Measurements from ENCODE around the gene ZNF776.

Gene ZNF776

GRCh38 chr19:57803265-57803593 is 56.6 kb downstream of the ZNF776 start:
- no peak for TF ChIP-seq CTCF (IDR thresholded peaks at IDR 0.05; ENCODE audit: extremely low read depth, missing control alignments)
- no peak for DNase-seq (ENCODE audit: low spot score)

GRCh38 chr19:57803594-57804325 is 57.1 kb downstream of the ZNF776 start:
- no peak for DNase-seq (ENCODE audit: low spot score)
- TF ChIP-seq CTCF (IDR thresholded peaks at IDR 0.05; ENCODE audit: extremely low read depth, missing control alignments) = no peak

- TF ChIP-seq CTCF (IDR thresholded peaks at IDR 0.05; ENCODE audit: extremely low read depth, missing control alignments) = no peak
- DNase-seq (ENCODE audit: low spot score) = no peak
These were observed 60.9 kb downstream of the ZNF776 start for GRCh38 chr19:57807541-57807940.
